ENCODE measurements around the gene STEAP1B.

DNA sequence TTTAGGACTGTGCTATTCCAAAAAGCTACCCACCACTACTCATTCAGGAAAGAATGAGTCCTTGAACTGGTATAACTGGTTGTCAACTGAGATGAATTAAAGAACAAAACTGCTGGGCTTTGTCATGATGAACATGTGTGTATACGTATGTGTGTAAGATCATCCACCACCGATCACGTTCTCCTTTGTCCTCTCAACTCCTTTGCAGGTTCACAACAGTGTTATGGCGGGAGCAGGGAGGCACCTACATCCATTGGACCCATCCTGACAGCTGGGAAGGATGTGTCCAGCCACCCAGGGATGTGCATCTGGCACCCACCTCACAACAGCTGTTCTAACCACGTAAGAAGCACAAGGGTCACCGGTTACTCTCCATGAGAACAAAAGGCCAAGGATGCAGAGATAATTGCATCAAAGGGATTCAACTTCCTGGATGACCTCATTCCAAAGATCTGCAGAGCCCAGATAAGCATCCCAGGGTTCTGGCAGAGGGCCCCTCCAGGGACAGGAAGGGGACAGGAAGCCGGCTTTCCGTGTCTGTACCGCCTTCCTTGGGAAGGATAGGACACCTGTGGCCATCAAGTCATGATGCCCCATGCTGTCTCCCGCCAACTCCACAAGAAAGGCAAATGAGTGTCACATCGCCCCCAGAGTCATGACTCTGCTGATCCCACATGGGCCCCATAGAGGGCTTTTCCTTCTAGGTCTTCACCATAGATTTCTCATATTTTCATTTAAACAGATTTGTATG, 66.1 kb downstream of the STEAP1B start:
- TF ChIP-seq CTCF (IDR thresholded peaks at IDR 0.05; ENCODE audit: extremely low read depth in 1 of 2, insufficient read depth in 1 of 2, low read depth in 1 of 2, low read length in 2 of 2) = no peak
- peak; percentile 94 for TF ChIP-seq JUN (IDR thresholded peaks at IDR 0.05; ENCODE audit: borderline replicate concordance, insufficient read depth, insufficient read length, low read depth)
- peak; percentile 49 for TF ChIP-seq POLR2A (IDR thresholded peaks at IDR 0.05; ENCODE audit: low read depth, low read length)
- TF ChIP-seq MYC (IDR thresholded peaks at IDR 0.05; ENCODE audit: low read depth, low read length) = no peak
- TF ChIP-seq EZH2 (IDR thresholded peaks at IDR 0.05; ENCODE audit: borderline replicate concordance, low read depth, low read length, severe bottlenecking) = no peak
- TF ChIP-seq FOS (IDR thresholded peaks at IDR 0.05; ENCODE audit: borderline replicate concordance, insufficient read depth, low read length) = peak; percentile 52
- TF ChIP-seq POLR2AphosphoS5 (IDR thresholded peaks at IDR 0.05; ENCODE audit: insufficient read depth, low read depth, low read length) = peak; percentile 91
